K562 (cell line): ENCODE results near the gene NUAK2. TPM values are rescaled to one million over a fixed set of nuclear protein-coding genes. Genes with fewer than 3 reads are reported as not detected.

Experiments used
- AFF4 ChIP-seq: sonication (generic); formaldehyde crosslinking; IDR thresholded peaks from 2 replicates; pipeline ENCODE4 v1.8.0; 2023; ENCODE audit warnings: mild to moderate bottlenecking, missing genetic modification reagents
- CREB1 ChIP-seq, 2 experiments: sonication (generic) in 1 of 2; formaldehyde crosslinking in 1 of 2; IDR thresholded peaks; 2 replicates each; pipeline versions ENCODE4 v1.6.1 to v1.8.0; 2012 to 2022; ENCODE audit warnings: inconsistent platforms in 1 of 2, mild to moderate bottlenecking in 1 of 2, missing genetic modification reagents in 1 of 2, moderate library complexity in 1 of 2
- MCM3 ChIP-seq: fragments of 450-650 bp; IDR thresholded peaks from 2 replicates; pipeline ENCODE4 v1.6.1; 2016
- PHF8 ChIP-seq: fragments of 200-600 bp; sonication (generic); IDR thresholded peaks from 2 replicates; pipeline ENCODE4 v1.6.1; 2012; ENCODE audit warnings: mixed run types, mild to moderate bottlenecking, inconsistent platforms, low read length, moderate library complexity, borderline replicate concordance
- SAFB2 ChIP-seq: fragments of 200-400 bp; formaldehyde crosslinking; IDR thresholded peaks from 2 replicates; pipeline ENCODE4 v1.6.1; 2018; ENCODE audit warnings: borderline replicate concordance, low read length, low read depth, moderate library complexity; ENCODE audit not compliant: severe bottlenecking
- SIN3B ChIP-seq: fragments of 450-650 bp; IDR thresholded peaks from 2 replicates; pipeline ENCODE4 v1.6.1; 2017; ENCODE audit warnings: low read depth, mild to moderate bottlenecking, moderate library complexity
- SMARCB1 ChIP-seq: IDR thresholded peaks from 2 replicates; pipeline ENCODE4 v1.6.1; 2011; ENCODE audit warnings: improper control_type of control experiment, low read depth; ENCODE audit not compliant: insufficient read length
- ZBTB34 ChIP-seq: fragments of 250-450 bp; sonication (Bioruptor Pico); IDR thresholded peaks from 2 replicates; pipeline ENCODE4 v1.8.0; 2021; ENCODE audit warnings: mild to moderate bottlenecking, moderate library complexity
- ZNF165 ChIP-seq: fragments of 250-450 bp; sonication (Bioruptor Pico); IDR thresholded peaks from 2 replicates; pipeline ENCODE4 v1.4.0; 2020; ENCODE audit warnings: borderline replicate concordance
- polyA plus RNA-seq, 8 experiments: library from polyadenylated mRNA; depleted of rRNA in 4 of 8; stranded (reverse) in 5 of 8; unstranded in 3 of 8; fragments of >200 nt; fragmentation: Nextera tagmentation in 2 of 8; fragmentation: Illumina TruSeq in 1 of 8; extraction: Ambion mirVana in 2 of 8; extraction: Trizol in 1 of 8; gene quantifications; 2 replicates each; pipeline versions ENCODE4 v1.2.1 to v1.2.3, GENCODE V29; 2011 to 2014; ENCODE audit warnings: inconsistent platforms in 1 of 8, missing spikeins in 1 of 8
- total RNA-seq, 7 experiments: library from RNA; depleted of rRNA in 6 of 7; stranded (reverse); fragments of >200 nt in 6 of 7; fragmentation: Illumina TruSeq in 2 of 7; extraction: Trizol in 2 of 7; gene quantifications; 2 replicates each; pipeline versions ENCODE4 v1.2.1 to v1.2.3, GENCODE V29; 2011 to 2021; ENCODE audit warnings: low replicate concordance in 1 of 7
- TF ChIP-seq, protein P1 (sequence below): fragments of 450-650 bp; formaldehyde crosslinking; conservative IDR thresholded peaks from 2 replicates; pipeline ENCODE4 v1.4.0; 2022; ENCODE audit warnings: mild to moderate bottlenecking, missing genetic modification characterization
- TF ChIP-seq, protein P2 (sequence below), 2 experiments: fragments of 450-650 bp in 1 of 2; IDR thresholded peaks; 2 replicates each; pipeline ENCODE4 v1.6.1; 2011 to 2017; ENCODE audit warnings: low read depth in 2 of 2, antibody characterized with exemption in 1 of 2, borderline replicate concordance in 1 of 2, low read length in 1 of 2, mild to moderate bottlenecking in 1 of 2, mixed read lengths in 1 of 2; ENCODE audit not compliant: control insufficient read depth in 1 of 2

NUAK2 gene
- total and polyA plus RNA-seq, 9 of the 15 experiments (the other 6 are each of a cell fraction or from before 2014, with no cell fraction given): 0.04 to 0.44 (median 0.14) TPM

DNA sequence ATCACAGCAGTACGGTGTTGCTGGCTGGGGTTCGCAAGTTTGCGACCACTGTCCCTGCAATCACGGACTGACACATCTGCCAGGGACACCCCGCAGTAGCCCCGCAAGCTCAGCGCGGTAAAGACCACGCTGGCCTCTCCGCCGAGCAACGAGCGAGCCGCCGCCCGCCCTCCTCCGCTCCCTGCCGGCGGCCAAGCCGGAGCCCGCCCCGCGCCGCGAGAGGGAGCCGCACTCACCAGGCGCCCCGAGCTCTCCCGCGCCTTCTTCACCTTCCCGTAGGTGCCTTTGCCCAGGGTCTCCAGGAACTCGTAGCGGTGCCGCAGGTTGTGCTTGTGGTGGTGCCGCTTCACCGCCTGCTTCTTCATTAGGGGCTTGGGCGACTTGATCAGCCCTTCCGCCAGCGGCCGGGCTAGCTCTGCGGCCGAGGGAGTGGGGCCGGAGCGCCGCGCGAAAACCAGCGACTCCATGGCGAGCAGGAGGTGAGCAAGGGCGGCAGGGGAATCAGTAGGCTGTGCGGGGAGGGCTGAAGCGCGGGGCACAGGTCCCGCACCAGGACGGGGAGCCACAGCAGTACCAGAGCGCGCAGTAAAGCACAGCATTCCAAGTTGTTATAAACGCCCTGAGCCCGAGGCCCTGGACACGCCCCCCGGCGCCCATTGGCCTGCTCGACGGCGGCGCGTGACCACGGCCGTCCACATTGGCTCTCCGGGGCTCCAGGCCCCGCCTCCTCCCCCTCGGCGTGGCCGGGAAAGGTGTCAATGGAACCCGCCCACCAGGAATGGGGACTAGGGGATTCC is at the start of gene NUAK2 (continued):
- TF ChIP-seq AFF4 (CRISPR knock-in tag): 0 out of 2 replicates have a peak, but pooled peaks have one; percentile 50
- peak; percentile 9; the same call in 1 of the 2 replicates for TF ChIP-seq CREB1 (IDR thresholded peaks at IDR 0.05)
- TF ChIP-seq CREB1 (CRISPR knock-in tag; IDR thresholded peaks at IDR 0.05): peak; percentile 65; the same call in 1 of the 2 replicates
- TF ChIP-seq SAFB2: no peak
- no peak for TF ChIP-seq SMARCB1
- TF ChIP-seq ZBTB34 (CRISPR knock-in tag): no peak
- TF ChIP-seq, protein P1, sequence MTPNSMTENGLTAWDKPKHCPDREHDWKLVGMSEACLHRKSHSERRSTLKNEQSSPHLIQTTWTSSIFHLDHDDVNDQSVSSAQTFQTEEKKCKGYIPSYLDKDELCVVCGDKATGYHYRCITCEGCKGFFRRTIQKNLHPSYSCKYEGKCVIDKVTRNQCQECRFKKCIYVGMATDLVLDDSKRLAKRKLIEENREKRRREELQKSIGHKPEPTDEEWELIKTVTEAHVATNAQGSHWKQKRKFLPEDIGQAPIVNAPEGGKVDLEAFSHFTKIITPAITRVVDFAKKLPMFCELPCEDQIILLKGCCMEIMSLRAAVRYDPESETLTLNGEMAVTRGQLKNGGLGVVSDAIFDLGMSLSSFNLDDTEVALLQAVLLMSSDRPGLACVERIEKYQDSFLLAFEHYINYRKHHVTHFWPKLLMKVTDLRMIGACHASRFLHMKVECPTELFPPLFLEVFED (CRISPR knock-in tag): 0 out of 2 replicates have a peak, but pooled peaks have one; percentile 48
- TF ChIP-seq MCM3: no peak
- TF ChIP-seq SIN3B: peak; percentile 27; the same call in 1 of the 2 replicates
- peak; percentile 47; the same call in 1 of the 2 replicates for TF ChIP-seq ZNF165 (CRISPR knock-in tag)
- TF ChIP-seq, protein P2, sequence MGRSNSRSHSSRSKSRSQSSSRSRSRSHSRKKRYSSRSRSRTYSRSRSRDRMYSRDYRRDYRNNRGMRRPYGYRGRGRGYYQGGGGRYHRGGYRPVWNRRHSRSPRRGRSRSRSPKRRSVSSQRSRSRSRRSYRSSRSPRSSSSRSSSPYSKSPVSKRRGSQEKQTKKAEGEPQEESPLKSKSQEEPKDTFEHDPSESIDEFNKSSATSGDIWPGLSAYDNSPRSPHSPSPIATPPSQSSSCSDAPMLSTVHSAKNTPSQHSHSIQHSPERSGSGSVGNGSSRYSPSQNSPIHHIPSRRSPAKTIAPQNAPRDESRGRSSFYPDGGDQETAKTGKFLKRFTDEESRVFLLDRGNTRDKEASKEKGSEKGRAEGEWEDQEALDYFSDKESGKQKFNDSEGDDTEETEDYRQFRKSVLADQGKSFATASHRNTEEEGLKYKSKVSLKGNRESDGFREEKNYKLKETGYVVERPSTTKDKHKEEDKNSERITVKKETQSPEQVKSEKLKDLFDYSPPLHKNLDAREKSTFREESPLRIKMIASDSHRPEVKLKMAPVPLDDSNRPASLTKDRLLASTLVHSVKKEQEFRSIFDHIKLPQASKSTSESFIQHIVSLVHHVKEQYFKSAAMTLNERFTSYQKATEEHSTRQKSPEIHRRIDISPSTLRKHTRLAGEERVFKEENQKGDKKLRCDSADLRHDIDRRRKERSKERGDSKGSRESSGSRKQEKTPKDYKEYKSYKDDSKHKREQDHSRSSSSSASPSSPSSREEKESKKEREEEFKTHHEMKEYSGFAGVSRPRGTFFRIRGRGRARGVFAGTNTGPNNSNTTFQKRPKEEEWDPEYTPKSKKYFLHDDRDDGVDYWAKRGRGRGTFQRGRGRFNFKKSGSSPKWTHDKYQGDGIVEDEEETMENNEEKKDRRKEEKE (IDR thresholded peaks at IDR 0.05; ENCODE audit: borderline replicate concordance in 1 of 2, control insufficient read depth in 1 of 2, low read depth in 2 of 2, low read length in 1 of 2): no peak
- peak; percentile 73; the same call in 1 of the 2 replicates for TF ChIP-seq PHF8
